HCT116 (cell line): Measurements from ENCODE around the gene BIK. TPM values are rescaled to one million over a fixed set of nuclear protein-coding genes. Genes with fewer than 3 reads are reported as not detected.

Experiments used
- ATAC-seq: fragments of 200-7000 bp; cut with Tn5 transposase; 2 replicates; pipeline ENCODE4 v1.9.1; 2020; ENCODE audit warnings: mild to moderate bottlenecking, moderate library complexity
- BruUV-seq: library from RNA; stranded (reverse); fragments of 400-500 nt; replicated peaks from 2 replicates; lab custom pipeline; 2021; lab: Mats Ljungman, UMichigan
- CTCF ChIA-PET: fragments of 300-600 bp; sonication (Branson Sonifier 250); formaldehyde crosslinking; loops from one replicate; lab custom pipeline; 2021; ENCODE audit warnings: antibody characterized with exemption; lab: Charles Lee
- POLR2A ChIA-PET: fragments of 300-600, 350-600 bp; sonication (Branson Sonifier 250); formaldehyde crosslinking; loops from one replicate; lab custom pipeline; 2021; ENCODE audit warnings: antibody characterized with exemption; lab: Charles Lee
- RAD21 ChIA-PET, 2 experiments: fragments of 300-600 bp; sonication (Branson Sonifier 250); formaldehyde crosslinking; loops; one replicate each; lab custom pipeline; 2023; ENCODE audit warnings: low total read pairs in 2 of 2; ENCODE audit not compliant: uncharacterized antibody in 2 of 2, unreplicated experiment in 2 of 2, low non-redundant PET in 1 of 2; lab: Charles Lee
- DNase-seq: peaks from one replicate; pipeline ENCODE4 v3.0.0-alpha.2; 2010; ENCODE audit warnings: low read depth, low spot score
- H2AFZ ChIP-seq: fragments of 200-600 bp; shearing (Covaris generic), sonication (generic); 2 replicates; pipeline ENCODE4 v1.6.1; 2017; ENCODE audit warnings: low read depth, mixed run types, mixed read lengths, antibody characterized with exemption, low read length; ENCODE audit not compliant: poor library complexity, severe bottlenecking
- H3K27ac ChIP-seq: 2 replicates; pipeline ENCODE4 v1.5.1; 2012; ENCODE audit warnings: low read depth, low read length
- H3K27me3 ChIP-seq: fragments of 200-600 bp; sonication (generic); 2 replicates; pipeline ENCODE4 v1.6.1; 2016; ENCODE audit warnings: mixed run types, low read length, mixed read lengths; ENCODE audit not compliant: insufficient read depth
- H3K36me3 ChIP-seq, 2 experiments: fragments of 200-500 bp in 1 of 2; fragments of 200-600 bp in 1 of 2; sonication (Bioruptor generic) in 1 of 2; sonication (generic) in 1 of 2; 2 replicates each; pipeline versions ENCODE4 v1.5.1 to v1.6.1; 2014 to 2016; ENCODE audit warnings: low read length in 2 of 2, inconsistent platforms in 1 of 2, mixed read lengths in 1 of 2, mixed run types in 1 of 2; ENCODE audit not compliant: insufficient read depth in 2 of 2, control insufficient read depth in 1 of 2
- H3K4me1 ChIP-seq, 2 experiments: fragments of 200-600 bp in 1 of 2; sonication (generic) in 1 of 2; 2 replicates each; pipeline versions ENCODE4 v1.5.1 to v1.6.1; 2012 to 2017; ENCODE audit warnings: low read length in 2 of 2, inconsistent platforms in 1 of 2, mild to moderate bottlenecking in 1 of 2, mixed read lengths in 1 of 2, mixed run types in 1 of 2, moderate library complexity in 1 of 2; ENCODE audit not compliant: insufficient read depth in 2 of 2, control insufficient read depth in 1 of 2
- H3K4me2 ChIP-seq: fragments of 200-600 bp; sonication (generic); 2 replicates; pipeline ENCODE4 v1.6.1; 2017; ENCODE audit warnings: mixed run types, low read length, mixed read lengths
- H3K4me3 ChIP-seq, 2 experiments: fragments of 200-600 bp in 1 of 2; sonication (generic) in 1 of 2; replicated peaks in 1 of 2; 2 replicates each; pipeline ENCODE4 v1.5.1; 2011 to 2016; ENCODE audit warnings: low read length in 2 of 2, control low read depth in 1 of 2, low read depth in 1 of 2, mild to moderate bottlenecking in 1 of 2, mixed read lengths in 1 of 2, mixed run types in 1 of 2
- H3K79me2 ChIP-seq: fragments of 200-600 bp; sonication (generic); 2 replicates; pipeline ENCODE4 v1.6.1; 2017; ENCODE audit warnings: mild to moderate bottlenecking, mixed run types, low read length, moderate library complexity, mixed read lengths; ENCODE audit not compliant: insufficient read depth
- H3K9ac ChIP-seq: fragments of 200-600 bp; sonication (generic); 2 replicates; pipeline ENCODE4 v1.6.1; 2016; ENCODE audit warnings: low read length, mixed read lengths
- H3K9me2 ChIP-seq: fragments of 200-600 bp; sonication (generic), shearing (Covaris generic); 2 replicates; pipeline ENCODE4 v1.6.1; 2017; ENCODE audit warnings: mixed run types, mild to moderate bottlenecking, moderate library complexity; ENCODE audit not compliant: insufficient read depth
- H3K9me3 ChIP-seq, 2 experiments: fragments of 200-500 bp in 1 of 2; fragments of 200-600 bp in 1 of 2; sonication (Bioruptor generic) in 1 of 2; sonication (generic) in 1 of 2; 2 replicates each; pipeline ENCODE4 v1.6.1; 2014 to 2017; ENCODE audit warnings: low read length in 2 of 2, mixed read lengths in 2 of 2, inconsistent platforms in 1 of 2, low read depth in 1 of 2, mild to moderate bottlenecking in 1 of 2, mixed run types in 1 of 2, moderate library complexity in 1 of 2; ENCODE audit not compliant: control insufficient read depth in 1 of 2, insufficient read depth in 1 of 2
- H4K20me1 ChIP-seq: fragments of 200-600 bp; sonication (generic), shearing (Covaris generic); 2 replicates; pipeline ENCODE4 v1.6.1; 2017; ENCODE audit warnings: mixed run types, mild to moderate bottlenecking, moderate library complexity; ENCODE audit not compliant: insufficient read depth
- CBX3 ChIP-seq: IDR thresholded peaks from 2 replicates; pipeline ENCODE4 v1.6.1; 2012; ENCODE audit warnings: low read depth
- ELF1 ChIP-seq: IDR thresholded peaks from 2 replicates; pipeline ENCODE4 v1.6.1; 2012; ENCODE audit warnings: low read depth, borderline replicate concordance
- EZH2 ChIP-seq: fragments of 200-600 bp; sonication (generic); IDR thresholded peaks from 2 replicates; pipeline ENCODE4 v1.6.1; 2017; ENCODE audit warnings: antibody characterized with exemption, mixed run types
- FOSL1 ChIP-seq: IDR thresholded peaks from 2 replicates; pipeline ENCODE4 v1.6.1; 2012; ENCODE audit warnings: low read depth
- JUND ChIP-seq: IDR thresholded peaks from 2 replicates; pipeline ENCODE4 v1.6.1; 2012
- MAX ChIP-seq: IDR thresholded peaks from 2 replicates; pipeline ENCODE4 v1.6.1; 2012
- POLR2A ChIP-seq: IDR thresholded peaks from 2 replicates; pipeline ENCODE4 v1.7.0; 2011; ENCODE audit warnings: borderline replicate concordance; ENCODE audit not compliant: insufficient read depth, insufficient read length; ENCODE audit errors: extremely low read depth
- POLR2AphosphoS5 ChIP-seq: IDR thresholded peaks from 2 replicates; pipeline ENCODE4 v1.6.1; 2011; ENCODE audit warnings: mild to moderate bottlenecking, low read depth, low read length, moderate library complexity
- RAD21 ChIP-seq: IDR thresholded peaks from 2 replicates; pipeline ENCODE4 v1.6.1; 2012; ENCODE audit warnings: low read depth, mild to moderate bottlenecking
- SIN3A ChIP-seq: IDR thresholded peaks from 2 replicates; pipeline ENCODE4 v1.6.1; 2012; ENCODE audit warnings: low read depth
- SRF ChIP-seq: IDR thresholded peaks from 2 replicates; pipeline ENCODE4 v1.6.1; 2012; ENCODE audit warnings: low read depth
- TCF7L2 ChIP-seq: IDR thresholded peaks from 2 replicates; pipeline ENCODE4 v1.7.0; 2011; ENCODE audit warnings: borderline replicate concordance, inconsistent platforms; ENCODE audit not compliant: insufficient read depth, insufficient read length; ENCODE audit errors: extremely low read depth
- YY1 ChIP-seq: IDR thresholded peaks from 2 replicates; pipeline ENCODE4 v1.6.1; 2011; ENCODE audit warnings: low read length, low read depth, moderate library complexity, mild to moderate bottlenecking; ENCODE audit not compliant: insufficient replicate concordance; ENCODE audit errors: extremely low read depth
- ZBTB33 ChIP-seq: IDR thresholded peaks from 2 replicates; pipeline ENCODE4 v1.6.1; 2011; ENCODE audit warnings: mild to moderate bottlenecking, low read length, moderate library complexity; ENCODE audit not compliant: insufficient replicate concordance; ENCODE audit errors: extremely low read depth
- ZNF274 ChIP-seq: fragments of 200-500 bp; sonication (Bioruptor generic); IDR thresholded peaks from 2 replicates; pipeline ENCODE4 v1.6.1; 2014; ENCODE audit warnings: mild to moderate bottlenecking, low read depth, low read length, inconsistent platforms
- intact Hi-C: fragments of 100-400 bp; cut with micrococcal nuclease; formaldehyde crosslinking; loops from 2 replicates; pipeline ENCODE4 v1.10.0; 2022
- total RNA-seq: library from RNA; stranded (reverse); gene quantifications from one replicate; pipeline ENCODE4 v1.2.1, GENCODE V29; 2021; ENCODE audit not compliant: unreplicated experiment

BIK gene
- total RNA-seq, 1 experiment from 2014 or later: 31.0 TPM

GRCh38 chr22:43167001-43167589, 56.5 kb downstream of the BIK start:
- intact Hi-C loops: no loop called here
- ChIA-PET CTCF (no interaction called here), POLR2A (no interaction called here), RAD21 (no interaction called here)
- no peak for TF ChIP-seq SRF
- TF ChIP-seq YY1: no peak
- no peak for TF ChIP-seq SIN3A
- no peak for TF ChIP-seq RAD21
- TF ChIP-seq MAX: no peak
- no peak for TF ChIP-seq ZNF274
- no peak for TF ChIP-seq ELF1
- TF ChIP-seq POLR2AphosphoS5: no peak
- no peak for TF ChIP-seq ZBTB33
- no peak for TF ChIP-seq FOSL1
- TF ChIP-seq TCF7L2: no peak
- TF ChIP-seq EZH2: no peak
- TF ChIP-seq POLR2A: no peak
- no peak for TF ChIP-seq JUND
- TF ChIP-seq CBX3: no peak
- H3K36me3 ChIP-seq: peaks cover 6 to 14% of the 10 kb centered on the region in 2 experiments; a peak in 3 of 4 replicates
- H2AFZ ChIP-seq: no peak overlapping the region
- BruUV-seq: no TSS peak
- H3K4me2 ChIP-seq: no peak overlapping the region
- DNase-seq: no peak
- H3K27ac ChIP-seq: no peak overlapping the region
- no peaks in the 10 kb centered on the region for H3K79me2 ChIP-seq
- H3K9me3 ChIP-seq: no peaks in the 10 kb centered on the region
- no peak overlapping the region for H3K9ac ChIP-seq
- no peaks in the 10 kb centered on the region for H3K4me1 ChIP-seq
- ATAC-seq: no peak
- no peaks in the 10 kb centered on the region for H4K20me1 ChIP-seq
- no peaks in the 10 kb centered on the region for H3K27me3 ChIP-seq
- H3K4me3 ChIP-seq: no peak overlapping the region
- no peaks in the 10 kb centered on the region for H3K9me2 ChIP-seq
